ENCODE results near the gene PSMD14.
A peak's percentile ranks its signal among the peaks of the same experiment; 100 is the strongest.

Gene PSMD14

GRCh38 chr2:161415034-161415986 lies 107.1 kb downstream of the PSMD14 start:
- CTCF ChIA-PET, result no interaction called here
- H3K4me3 Mint-ChIP-seq, result peak overlapping the region; percentile 61
- H3K27ac Mint-ChIP-seq, result no peak overlapping the region
- H3K9me3 Mint-ChIP-seq, result no peaks in the 10 kb centered on the region
- peaks cover 66% of the 10 kb centered on the region for H3K27me3 Mint-ChIP-seq
- DNase-seq, result no peak
- peaks cover 56% of the 10 kb centered on the region for H3K4me1 Mint-ChIP-seq
- H3K36me3 Mint-ChIP-seq, result peaks cover 21% of the 10 kb centered on the region

DNA sequence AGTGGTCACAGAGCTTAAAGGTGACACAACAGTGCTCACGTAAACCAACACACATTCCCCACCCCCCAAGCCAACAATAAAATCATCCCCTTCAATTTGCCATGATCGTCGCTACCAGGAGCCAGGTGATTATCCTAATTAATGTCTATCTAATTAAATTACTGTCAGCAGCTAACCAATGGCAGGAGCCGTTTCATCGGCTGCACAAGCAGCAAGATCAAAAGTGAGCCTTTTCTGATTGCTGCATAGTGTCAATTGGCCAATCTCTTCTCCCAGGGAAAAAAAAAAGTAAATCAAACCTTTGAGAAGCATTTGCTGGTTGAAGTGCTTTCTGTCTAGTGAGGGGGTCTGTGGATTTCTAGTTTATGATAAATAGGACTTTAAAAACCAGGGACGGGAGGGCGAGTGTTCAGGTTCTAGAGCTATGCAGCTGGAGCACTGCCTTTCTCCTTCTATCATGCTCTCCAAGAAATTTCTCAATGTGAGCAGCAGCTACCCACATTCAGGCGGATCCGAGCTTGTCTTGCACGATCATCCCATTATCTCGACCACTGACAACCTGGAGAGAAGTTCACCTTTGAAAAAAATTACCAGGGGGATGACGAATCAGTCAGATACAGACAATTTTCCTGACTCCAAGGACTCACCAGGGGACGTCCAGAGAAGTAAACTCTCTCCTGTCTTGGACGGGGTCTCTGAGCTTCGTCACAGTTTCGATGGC lies 107.9 kb downstream of the PSMD14 start, which contains the start of gene TBR1:
TBR1 (plus strand) TSS at position 311 of the 721 bp plus-strand sequence; CDS start at position 425, 114 bp downstream.
- Mint-ChIP-seq H3K4me1 (peaks cover 59% of the 10 kb centered on the region), H3K36me3 (peaks cover 22% of the 10 kb centered on the region), H3K4me3 (peak within 1 kb of the TSS; percentile 61), H3K9me3 (no peaks in the 10 kb centered on the region), H3K27me3 (peaks cover 74% of the 10 kb centered on the region), H3K27ac (peak within 1 kb of the TSS; percentile 70)
- DNase-seq, result no peak
- CTCF ChIA-PET, result interaction anchor here (1.2 kb wide), 1 partner anchor 10 kb away, joined by 3 read pairs; no protein-coding TSS in a partner anchor

DNA sequence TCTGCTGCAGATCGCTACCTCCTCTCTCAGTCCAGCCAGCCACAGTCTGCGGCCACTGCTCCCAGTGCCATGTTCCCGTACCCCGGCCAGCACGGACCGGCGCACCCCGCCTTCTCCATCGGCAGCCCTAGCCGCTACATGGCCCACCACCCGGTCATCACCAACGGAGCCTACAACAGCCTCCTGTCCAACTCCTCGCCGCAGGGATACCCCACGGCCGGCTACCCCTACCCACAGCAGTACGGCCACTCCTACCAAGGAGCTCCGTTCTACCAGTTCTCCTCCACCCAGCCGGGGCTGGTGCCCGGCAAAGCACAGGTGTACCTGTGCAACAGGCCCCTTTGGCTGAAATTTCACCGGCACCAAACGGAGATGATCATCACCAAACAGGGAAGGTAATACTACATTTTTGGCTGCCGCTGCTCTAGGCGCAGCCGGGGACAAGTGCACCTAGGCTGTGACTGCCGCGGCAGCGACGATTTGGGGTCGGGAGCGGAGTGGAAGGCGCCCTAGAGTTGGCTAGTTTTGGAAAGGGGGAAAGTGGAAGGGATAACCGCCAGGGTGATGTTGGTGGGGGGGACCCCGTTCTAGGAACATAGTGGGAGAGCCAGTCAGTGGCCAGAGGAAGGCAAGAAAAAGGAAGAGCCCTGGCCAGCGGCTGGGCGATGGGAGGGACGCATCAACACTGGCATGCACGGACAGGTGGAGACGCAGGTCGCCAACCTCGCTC lies 108.6 kb downstream of the PSMD14 start:
- no peaks in the 10 kb centered on the region for H3K9me3 Mint-ChIP-seq
- H3K27ac Mint-ChIP-seq, result peak overlapping the region; percentile 70
- CTCF ChIA-PET, result interaction anchor here (1.2 kb wide), 1 partner anchor 9 kb away, joined by 3 read pairs; no protein-coding TSS in a partner anchor
- H3K4me1 Mint-ChIP-seq, result peaks cover 59% of the 10 kb centered on the region
- H3K4me3 Mint-ChIP-seq, result peak overlapping the region; percentile 50
- DNase-seq, result peak; percentile 39
- peaks cover 81% of the 10 kb centered on the region for H3K27me3 Mint-ChIP-seq
- peaks cover 16% of the 10 kb centered on the region for H3K36me3 Mint-ChIP-seq

DNA sequence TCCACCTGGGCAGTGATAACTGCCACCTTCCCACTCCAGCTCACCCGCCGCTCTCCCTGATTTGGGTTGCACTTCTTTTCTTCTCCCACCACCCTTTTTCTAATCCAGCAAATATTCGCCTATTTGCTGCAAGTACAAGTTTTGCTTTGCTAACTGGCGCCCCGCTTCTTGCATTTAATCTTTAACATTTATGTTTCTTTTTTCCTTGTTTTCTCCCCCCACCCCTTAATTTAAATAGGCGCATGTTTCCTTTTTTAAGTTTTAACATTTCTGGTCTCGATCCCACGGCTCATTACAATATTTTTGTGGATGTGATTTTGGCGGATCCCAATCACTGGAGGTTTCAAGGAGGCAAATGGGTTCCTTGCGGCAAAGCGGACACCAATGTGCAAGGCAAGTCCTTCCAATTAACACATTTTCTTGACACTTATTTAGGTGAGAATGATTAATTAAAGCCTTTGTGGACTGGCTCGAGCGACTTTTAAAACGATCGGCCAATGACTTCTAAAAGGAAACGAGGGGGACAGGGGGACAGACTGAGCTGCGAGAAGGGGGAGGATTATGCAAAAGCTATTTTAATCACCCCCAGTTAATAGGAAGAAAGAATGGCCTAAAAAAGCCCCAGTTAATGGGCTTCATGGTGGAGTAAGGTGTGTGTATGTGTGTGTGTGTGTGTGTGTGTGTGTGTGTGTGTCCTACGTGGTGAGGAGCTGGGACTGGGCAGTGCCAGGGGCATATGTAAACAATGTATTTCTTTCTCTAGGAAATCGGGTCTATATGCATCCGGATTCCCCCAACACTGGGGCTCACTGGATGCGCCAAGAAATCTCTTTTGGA lies 109.4 kb downstream of the PSMD14 start:
- Mint-ChIP-seq H3K27me3 (peaks cover 89% of the 10 kb centered on the region), H3K36me3 (peaks cover 12% of the 10 kb centered on the region), H3K4me1 (peaks cover 60% of the 10 kb centered on the region), H3K27ac (peak overlapping the region; percentile 68), H3K9me3 (no peaks in the 10 kb centered on the region), H3K4me3 (peak overlapping the region; percentile 3)
- CTCF ChIA-PET, result no interaction called here
- no peak for DNase-seq

DNA sequence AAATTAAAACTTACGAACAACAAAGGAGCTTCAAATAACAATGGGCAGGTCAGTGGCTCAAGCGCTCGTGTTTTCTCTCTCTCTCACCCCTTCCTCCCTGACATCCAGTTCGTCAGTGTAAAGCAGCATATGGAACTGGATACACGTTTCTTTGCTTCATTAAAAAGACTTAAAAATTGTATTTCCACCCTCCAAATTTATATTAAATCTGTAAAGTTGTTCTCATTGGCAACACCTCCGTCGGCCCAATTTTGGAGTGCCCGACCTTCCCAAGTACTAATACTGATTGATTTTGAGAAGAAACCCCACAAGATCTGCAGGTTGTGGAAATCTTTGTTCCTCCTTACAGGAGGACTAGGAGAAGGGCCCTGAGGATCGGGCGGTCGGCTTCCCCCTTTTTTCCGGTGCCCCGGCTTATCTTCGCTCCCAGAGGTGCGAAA lies 110.1 kb downstream of the PSMD14 start:
- DNase-seq, result no peak
- Mint-ChIP-seq H3K9me3 (no peaks in the 10 kb centered on the region), H3K4me3 (peak overlapping the region; percentile 11), H3K27me3 (peaks cover 95% of the 10 kb centered on the region), H3K36me3 (peaks cover 10% of the 10 kb centered on the region), H3K27ac (peak overlapping the region; percentile 68), H3K4me1 (peaks cover 67% of the 10 kb centered on the region)
- CTCF ChIA-PET, result no interaction called here

- Mint-ChIP-seq H3K9me3 (no peaks in the 10 kb centered on the region), H3K36me3 (peaks cover 8% of the 10 kb centered on the region), H3K27me3 (peaks cover 99% of the 10 kb centered on the region), H3K4me3 (peak overlapping the region; percentile 52), H3K4me1 (peaks cover 63% of the 10 kb centered on the region), H3K27ac (no peak overlapping the region)
- CTCF ChIA-PET, result no interaction called here
- no peak for DNase-seq
Observed at GRCh38 chr2:161418715-161419637, 110.8 kb downstream of the PSMD14 start.

- Mint-ChIP-seq H3K4me1 (peaks cover 67% of the 10 kb centered on the region), H3K27ac (no peak overlapping the region), H3K4me3 (no peak overlapping the region), H3K9me3 (no peaks in the 10 kb centered on the region), H3K27me3 (peaks cover 99% of the 10 kb centered on the region), H3K36me3 (peaks cover 11% of the 10 kb centered on the region)
- CTCF ChIA-PET, result no interaction called here
- no peak for DNase-seq
Observed at GRCh38 chr2:161419638-161420190, 111.5 kb downstream of the PSMD14 start.

DNA sequence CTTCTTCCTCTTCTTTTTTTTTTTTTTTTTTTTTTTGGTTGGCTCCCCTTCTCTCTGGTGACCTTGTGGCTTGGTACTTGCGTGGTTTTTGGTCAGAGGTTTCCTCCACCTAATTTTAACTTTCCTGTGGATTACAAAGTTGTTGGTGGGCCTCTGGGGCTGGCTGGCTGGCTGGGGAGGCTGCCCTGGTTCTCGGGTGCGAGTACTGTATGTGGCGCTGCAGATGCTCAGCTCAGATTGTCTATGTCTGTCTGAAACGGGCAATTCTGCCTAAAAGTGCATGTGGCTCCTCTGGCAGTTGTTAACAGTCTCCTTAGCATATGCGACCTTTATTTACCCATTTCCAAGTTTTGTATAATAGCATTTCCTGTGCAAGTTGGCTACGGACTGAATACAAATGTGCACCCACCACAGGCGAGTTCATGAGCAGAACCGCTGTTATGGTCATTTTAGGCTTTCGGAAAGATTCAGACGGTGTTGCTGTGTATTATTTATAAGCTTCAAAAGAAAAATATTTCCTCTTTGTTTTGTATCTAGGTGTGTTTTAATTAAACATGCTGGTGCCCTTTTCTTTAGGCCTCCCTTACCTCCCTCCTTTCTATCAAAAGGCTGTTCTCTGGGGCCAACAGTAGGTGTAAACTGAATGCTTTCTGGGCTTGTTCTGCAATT lies 112.3 kb downstream of the PSMD14 start:
- no peak for DNase-seq
- CTCF ChIA-PET, result no interaction called here
- Mint-ChIP-seq H3K4me3 (peak overlapping the region; percentile 39), H3K27me3 (peaks cover 98% of the 10 kb centered on the region), H3K4me1 (peaks cover 60% of the 10 kb centered on the region), H3K27ac (peak overlapping the region; percentile 65), H3K9me3 (no peaks in the 10 kb centered on the region), H3K36me3 (peaks cover 8% of the 10 kb centered on the region)

GRCh38 chr2:161421686-161422085 lies 113.5 kb downstream of the PSMD14 start:
- Mint-ChIP-seq H3K4me1 (peaks cover 57% of the 10 kb centered on the region), H3K36me3 (peaks cover 8% of the 10 kb centered on the region), H3K27me3 (peaks cover 96% of the 10 kb centered on the region), H3K4me3 (no peak overlapping the region), H3K27ac (peak overlapping the region; percentile 22), H3K9me3 (no peaks in the 10 kb centered on the region)
- no peak for DNase-seq
- CTCF ChIA-PET, result no interaction called here

DNA sequence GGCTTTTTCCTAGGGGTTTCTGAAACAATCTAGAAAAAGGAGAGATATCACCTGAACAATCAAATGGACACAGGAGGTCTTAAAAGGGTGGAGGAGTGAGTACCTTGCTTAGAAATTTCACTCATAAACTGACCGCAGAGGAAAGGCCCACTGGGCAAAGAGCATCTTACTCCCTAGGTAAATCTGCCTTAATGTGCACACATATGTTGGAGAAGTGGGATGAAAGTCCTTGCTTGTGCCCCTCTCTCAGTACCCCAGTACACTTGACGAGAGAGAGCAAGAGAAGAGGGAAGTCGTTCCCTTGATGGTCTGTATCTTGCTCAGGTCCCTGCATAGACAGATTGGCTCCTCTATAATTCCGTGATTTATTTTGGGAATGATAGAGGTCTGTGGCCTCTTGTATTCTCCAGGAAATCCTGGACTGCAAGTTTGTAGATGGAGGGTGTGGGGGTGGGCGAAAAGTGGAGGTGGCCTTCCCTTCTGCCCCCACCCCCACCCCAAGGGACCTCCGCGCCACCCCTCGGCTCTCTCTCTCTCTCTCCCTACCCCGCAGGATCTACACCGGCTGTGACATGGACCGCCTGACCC lies 114.7 kb downstream of the PSMD14 start:
- DNase-seq, result no peak
- H3K27me3 Mint-ChIP-seq, result peaks cover 96% of the 10 kb centered on the region
- peak overlapping the region; percentile 65 for H3K27ac Mint-ChIP-seq
- H3K4me1 Mint-ChIP-seq, result peaks cover 55% of the 10 kb centered on the region
- CTCF ChIA-PET, result no interaction called here
- H3K4me3 Mint-ChIP-seq, result peak overlapping the region; percentile 22
- peaks cover 11% of the 10 kb centered on the region for H3K36me3 Mint-ChIP-seq
- H3K9me3 Mint-ChIP-seq, result no peaks in the 10 kb centered on the region

DNA sequence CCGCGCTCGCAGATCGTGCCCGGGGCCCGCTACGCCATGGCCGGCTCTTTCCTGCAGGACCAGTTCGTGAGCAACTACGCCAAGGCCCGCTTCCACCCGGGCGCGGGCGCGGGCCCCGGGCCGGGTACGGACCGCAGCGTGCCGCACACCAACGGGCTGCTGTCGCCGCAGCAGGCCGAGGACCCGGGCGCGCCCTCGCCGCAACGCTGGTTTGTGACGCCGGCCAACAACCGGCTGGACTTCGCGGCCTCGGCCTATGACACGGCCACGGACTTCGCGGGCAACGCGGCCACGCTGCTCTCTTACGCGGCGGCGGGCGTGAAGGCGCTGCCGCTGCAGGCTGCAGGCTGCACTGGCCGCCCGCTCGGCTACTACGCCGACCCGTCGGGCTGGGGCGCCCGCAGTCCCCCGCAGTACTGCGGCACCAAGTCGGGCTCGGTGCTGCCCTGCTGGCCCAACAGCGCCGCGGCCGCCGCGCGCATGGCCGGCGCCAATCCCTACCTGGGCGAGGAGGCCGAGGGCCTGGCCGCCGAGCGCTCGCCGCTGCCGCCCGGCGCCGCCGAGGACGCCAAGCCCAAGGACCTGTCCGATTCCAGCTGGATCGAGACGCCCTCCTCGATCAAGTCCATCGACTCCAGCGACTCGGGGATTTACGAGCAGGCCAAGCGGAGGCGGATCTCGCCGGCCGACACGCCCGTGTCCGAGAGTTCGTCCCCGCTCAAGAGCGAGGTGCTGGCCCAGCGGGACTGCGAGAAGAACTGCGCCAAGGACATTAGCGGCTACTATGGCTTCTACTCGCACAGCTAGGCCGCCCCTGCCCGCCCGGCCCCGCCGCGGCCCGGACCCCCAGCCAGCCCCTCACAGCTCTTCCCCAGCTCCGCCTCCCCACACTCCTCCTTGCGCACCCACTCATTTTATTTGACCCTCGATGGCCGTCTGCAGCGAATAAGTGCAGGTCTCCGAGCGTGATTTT lies 115.5 kb downstream of the PSMD14 start:
- no peak for DNase-seq
- peak overlapping the region; percentile 65 for H3K27ac Mint-ChIP-seq
- peak overlapping the region; percentile 51 for H3K4me3 Mint-ChIP-seq
- H3K36me3 Mint-ChIP-seq, result peaks cover 11% of the 10 kb centered on the region
- CTCF ChIA-PET, result no interaction called here
- H3K9me3 Mint-ChIP-seq, result no peaks in the 10 kb centered on the region
- peaks cover 96% of the 10 kb centered on the region for H3K27me3 Mint-ChIP-seq
- peaks cover 48% of the 10 kb centered on the region for H3K4me1 Mint-ChIP-seq

All from activated naive CD4-positive, alpha-beta T cell treated with anti-CD3 and anti-CD28 coated beads, Interleukin-2, amount 10 ng/mL, durations not matched to agents 7 days and 5 days (primary cell).